Stimulated activated CD8-positive, alpha-beta memory T cell treated with anti-CD3 and anti-CD28 coated beads, Interleukin-15, amount 100 ng/mL, for 48 hours (primary cell): ENCODE data around the gene CPT1B.
"Not testable (repeated sequence)": the region's sequence is repeated elsewhere in the genome, so short reads cannot be mapped to it uniquely, and the experiment has no call there.

Experiments used
- DNase-seq, 2 donors: peaks; one replicate each; pipeline ENCODE4 v3.0.0-alpha.2; 2020; ENCODE audit warnings: low read depth in 2 of 2

The CPT1B gene

GRCh38 chr22:50577987-50578775, at the start of gene CPT1B:
TSS of gene CPT1B (minus strand) at chr22:50578427. CDS start at chr22:50577915, 512 bp downstream.
- no peak for DNase-seq

- DNase-seq = no peak
Observed at GRCh38 chr22:50626850-50627641, 48.8 kb upstream of the CPT1B start.

GRCh38 chr22:50626314-50626849, 48.2 kb upstream of the CPT1B start:
- no peak for DNase-seq

DNA sequence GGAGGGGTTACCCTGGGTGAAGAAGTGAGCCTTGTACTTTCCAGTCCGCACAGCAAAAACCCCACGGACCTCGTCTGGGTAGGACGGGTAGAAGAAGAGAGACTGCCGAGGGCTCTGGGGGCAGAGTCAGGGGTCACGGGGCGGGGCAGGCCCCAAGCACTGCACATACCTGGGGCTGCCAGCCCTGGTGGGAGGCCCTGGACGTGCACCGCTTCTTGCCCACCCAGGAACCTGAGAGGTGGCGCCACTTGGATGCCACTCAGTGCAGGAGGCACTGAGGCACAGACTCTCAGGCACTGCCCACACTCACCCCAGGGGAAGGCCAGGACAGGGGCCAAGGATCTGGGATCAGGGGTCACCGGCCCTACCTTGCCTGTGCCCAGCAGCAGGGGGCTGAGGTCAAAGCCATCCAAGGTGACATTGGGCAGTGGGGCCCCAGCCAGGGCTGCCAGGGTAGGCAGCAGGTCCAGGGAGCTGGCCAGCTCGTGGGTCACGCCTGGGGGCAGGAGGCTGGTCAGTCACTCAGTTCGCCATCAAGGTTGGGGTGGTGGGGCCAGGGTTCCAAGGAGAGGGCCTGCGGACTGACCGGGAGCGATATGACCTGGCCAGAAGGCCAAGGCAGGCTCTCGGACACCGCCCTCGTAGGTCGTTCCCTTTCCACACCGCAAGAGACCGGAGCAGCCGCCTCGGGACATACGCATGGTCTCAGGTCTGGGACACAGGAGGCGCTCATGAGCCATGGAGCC, 47.5 kb upstream of the CPT1B start:
- no peak for DNase-seq

DNA sequence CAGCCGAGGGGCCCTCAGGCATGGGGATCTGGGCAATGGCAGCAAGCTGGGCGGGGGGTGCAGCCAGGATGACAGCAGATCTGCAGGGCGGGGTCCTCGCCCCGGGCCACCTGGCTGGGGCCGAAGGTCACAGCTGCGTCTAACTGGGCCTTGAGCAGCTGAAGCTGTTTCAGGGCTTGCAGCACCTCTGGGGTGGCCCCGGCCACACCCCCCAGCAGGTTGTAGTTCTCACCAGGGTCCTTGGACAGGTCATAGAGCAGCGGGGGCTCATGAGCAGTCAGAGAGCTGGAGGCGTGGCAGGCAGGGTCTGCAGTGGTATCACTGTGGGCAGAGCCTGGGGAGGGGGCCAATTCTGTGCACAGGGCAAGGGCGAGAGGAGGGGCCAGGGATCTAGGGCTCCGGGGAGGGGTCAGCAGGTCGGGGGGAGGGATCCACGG, 46.9 kb upstream of the CPT1B start:
- DNase-seq = no peak

DNA sequence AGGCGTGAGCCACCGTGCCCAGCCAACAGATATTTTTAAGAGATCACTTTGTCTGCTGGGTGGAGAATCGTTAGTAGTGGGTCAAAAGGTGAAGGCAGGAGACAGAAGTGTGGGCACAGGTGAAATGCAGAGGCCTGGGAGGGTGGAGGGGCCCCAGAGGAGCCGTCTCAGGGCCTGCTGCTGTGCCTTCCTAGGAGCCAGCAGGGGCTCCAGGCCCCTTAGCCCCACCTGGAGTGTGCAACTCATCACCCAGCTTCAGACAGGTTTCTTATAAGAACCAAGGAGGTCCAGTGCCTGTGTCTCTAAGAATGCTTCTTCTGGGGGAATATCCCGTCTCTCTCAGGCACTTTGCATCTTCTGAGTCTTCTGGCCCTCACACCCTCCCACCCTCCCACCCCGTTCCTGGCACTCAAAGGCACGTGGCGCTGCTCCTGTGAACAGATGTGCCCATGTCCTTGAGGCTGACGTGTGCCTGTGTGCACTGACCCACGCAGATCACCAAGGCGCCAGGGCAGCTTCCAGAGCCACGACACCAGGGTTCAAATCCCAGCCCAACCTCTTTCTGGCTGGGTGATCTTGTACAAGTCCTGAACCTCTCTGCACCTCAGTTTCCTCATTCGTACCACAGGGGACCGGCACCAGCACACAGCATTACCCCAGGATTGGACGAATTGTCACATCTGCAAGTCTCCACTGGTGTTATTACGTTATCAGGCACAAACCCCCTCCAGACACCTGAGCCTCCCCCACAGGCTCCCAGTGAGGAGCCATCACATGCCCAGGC, 46.3 kb upstream of the CPT1B start:
- no peak for DNase-seq

DNA sequence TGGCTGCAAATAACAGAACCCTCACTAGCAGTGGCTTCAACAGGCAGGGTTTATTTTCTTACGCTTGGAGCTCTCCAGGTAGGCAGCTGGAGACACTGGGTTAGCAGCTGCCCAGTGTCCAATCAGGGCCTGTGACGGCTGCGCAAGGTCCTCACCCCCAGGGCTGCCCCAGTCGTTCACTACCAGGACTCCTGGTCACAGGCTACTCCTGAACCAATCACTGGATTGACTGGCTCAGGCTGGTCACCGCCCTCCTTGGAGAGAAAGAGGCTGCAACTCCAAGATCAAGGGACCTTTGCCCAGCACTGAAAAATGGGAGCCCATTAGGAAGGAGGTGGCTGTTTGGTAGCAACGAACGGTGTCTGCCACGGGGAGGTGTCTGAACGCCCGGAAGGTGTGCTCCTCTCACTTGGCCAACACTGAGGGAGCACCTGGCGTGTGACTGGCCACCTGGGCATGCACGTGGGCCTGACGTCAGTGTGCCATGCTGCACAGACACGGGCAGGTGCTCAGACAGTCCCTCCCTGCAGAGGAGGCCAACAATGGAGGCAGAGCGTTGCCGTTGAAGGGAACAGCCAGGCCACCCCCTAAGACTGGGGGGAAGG, 44.6 kb upstream of the CPT1B start:
- no peak for DNase-seq

- no peak for DNase-seq
Observed at GRCh38 chr22:50621948-50622722, 43.9 kb upstream of the CPT1B start.

DNA sequence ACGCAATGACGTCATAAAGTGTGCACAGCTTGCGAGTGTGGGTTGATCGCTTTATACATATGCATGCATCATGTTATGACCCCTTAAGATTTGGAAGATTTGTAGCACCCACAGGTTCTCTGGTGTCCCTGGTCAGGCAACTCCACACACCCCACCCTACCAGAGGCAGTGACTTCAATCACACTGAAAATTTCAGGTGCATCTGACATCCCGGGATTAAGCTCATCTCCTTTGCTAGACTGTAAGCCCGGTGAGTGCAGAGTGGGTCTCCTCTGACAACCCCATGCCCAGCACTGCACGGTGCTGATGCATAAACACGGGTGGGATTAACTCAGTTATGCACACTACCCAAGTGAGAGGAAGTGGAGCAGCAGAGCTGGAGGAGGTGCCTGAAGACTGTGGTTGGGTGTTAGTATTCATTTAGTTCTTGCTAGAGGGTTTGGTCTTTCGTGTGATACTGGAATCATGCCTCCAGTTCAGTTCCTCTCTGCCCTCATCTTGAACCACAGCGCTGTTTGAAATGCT, 43.2 kb upstream of the CPT1B start:
- DNase-seq = peak in 1 of 2 donors; percentile 42

GRCh38 chr22:50620593-50621355, 42.5 kb upstream of the CPT1B start:
- DNase-seq = peak in 1 of 2 donors; percentile 56

- not testable (repeated sequence) for DNase-seq
Observed at GRCh38 chr22:50614296-50614695, 36.1 kb upstream of the CPT1B start.

GRCh38 chr22:50613291-50613981, 35.2 kb upstream of the CPT1B start:
- no peak for DNase-seq

GRCh38 chr22:50612528-50613221, 34.4 kb upstream of the CPT1B start:
- no peak for DNase-seq

- DNase-seq = no peak
Observed at GRCh38 chr22:50612168-50612527, 33.9 kb upstream of the CPT1B start.

- no peak for DNase-seq
Observed at GRCh38 chr22:50611341-50612060, 33.3 kb upstream of the CPT1B start.

DNA sequence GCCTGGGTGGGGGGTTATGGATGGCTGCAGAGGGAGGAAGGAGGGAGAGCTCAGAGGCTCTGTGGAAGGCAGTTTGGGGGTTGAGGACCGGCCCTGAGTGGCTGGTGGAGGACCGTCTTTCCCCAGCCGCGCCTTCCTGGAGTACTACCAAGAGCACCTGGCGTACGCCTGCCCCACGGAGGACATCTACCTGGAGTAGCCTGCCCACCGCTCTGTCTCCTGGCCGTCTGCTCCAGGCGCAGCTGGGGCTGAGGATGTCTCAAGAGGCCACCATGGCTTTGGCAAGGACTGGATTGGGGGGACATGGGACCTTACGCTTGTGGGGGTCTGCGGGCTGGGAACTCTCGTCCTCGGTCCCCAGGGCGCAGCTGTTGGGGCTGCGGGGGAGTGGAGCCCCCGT, 32.4 kb upstream of the CPT1B start:
- DNase-seq = no peak

DNA sequence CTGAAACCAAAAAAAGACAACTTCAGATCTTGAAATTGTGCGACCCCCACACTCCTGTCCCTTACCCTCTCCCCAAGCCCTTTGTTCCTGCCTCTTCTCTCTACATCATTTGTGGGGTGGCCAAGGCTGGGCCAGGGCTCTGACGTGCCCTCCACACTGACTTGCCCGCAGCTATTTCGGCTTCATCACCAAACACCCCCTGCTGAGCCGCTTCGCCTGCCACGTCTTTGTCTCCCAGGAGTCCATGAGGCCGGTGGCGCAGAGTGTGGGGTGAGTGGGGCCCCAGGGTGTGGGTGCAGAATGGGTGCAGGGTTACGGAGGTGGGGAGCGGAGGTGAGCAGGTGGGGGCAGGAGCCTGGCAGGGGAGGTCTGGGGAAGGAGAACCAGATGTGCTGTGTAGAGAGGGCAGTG, 31.8 kb upstream of the CPT1B start:
- no peak for DNase-seq
